ENCODE data around the gene VSIR.
A peak's percentile ranks its signal among the peaks of the same experiment; 100 is the strongest.

VSIR gene

DNA sequence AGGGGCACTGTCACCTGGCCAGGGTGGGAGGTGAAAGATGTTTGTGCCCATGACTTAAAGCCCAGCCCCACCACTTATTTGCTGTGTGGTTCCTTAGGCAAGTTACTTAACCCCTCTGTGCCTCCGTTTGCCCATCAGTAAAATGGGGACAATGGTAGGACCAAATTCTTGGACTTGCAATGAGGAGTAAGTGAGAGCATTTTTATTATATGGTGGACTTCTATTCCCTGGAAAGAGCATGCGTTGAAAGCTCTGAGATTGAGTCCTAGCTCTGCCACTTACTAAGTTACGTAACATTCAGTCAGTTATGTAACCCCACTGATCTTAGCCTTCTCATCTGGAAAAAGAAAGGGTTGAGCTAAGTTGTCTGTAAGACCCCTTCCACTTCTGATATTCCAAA is 18.8 kb downstream of the VSIR start:
- no peak overlapping the region for H3K4me3 ChIP-seq (ENCODE audit: low read depth, low read length)
- TF ChIP-seq, protein P1, sequence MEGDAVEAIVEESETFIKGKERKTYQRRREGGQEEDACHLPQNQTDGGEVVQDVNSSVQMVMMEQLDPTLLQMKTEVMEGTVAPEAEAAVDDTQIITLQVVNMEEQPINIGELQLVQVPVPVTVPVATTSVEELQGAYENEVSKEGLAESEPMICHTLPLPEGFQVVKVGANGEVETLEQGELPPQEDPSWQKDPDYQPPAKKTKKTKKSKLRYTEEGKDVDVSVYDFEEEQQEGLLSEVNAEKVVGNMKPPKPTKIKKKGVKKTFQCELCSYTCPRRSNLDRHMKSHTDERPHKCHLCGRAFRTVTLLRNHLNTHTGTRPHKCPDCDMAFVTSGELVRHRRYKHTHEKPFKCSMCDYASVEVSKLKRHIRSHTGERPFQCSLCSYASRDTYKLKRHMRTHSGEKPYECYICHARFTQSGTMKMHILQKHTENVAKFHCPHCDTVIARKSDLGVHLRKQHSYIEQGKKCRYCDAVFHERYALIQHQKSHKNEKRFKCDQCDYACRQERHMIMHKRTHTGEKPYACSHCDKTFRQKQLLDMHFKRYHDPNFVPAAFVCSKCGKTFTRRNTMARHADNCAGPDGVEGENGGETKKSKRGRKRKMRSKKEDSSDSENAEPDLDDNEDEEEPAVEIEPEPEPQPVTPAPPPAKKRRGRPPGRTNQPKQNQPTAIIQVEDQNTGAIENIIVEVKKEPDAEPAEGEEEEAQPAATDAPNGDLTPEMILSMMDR (conservative IDR thresholded peaks at IDR 0.05; ENCODE audit: low read depth, low read length), result no peak
- no peak for DNase-seq (ENCODE audit: low read depth)

DNA sequence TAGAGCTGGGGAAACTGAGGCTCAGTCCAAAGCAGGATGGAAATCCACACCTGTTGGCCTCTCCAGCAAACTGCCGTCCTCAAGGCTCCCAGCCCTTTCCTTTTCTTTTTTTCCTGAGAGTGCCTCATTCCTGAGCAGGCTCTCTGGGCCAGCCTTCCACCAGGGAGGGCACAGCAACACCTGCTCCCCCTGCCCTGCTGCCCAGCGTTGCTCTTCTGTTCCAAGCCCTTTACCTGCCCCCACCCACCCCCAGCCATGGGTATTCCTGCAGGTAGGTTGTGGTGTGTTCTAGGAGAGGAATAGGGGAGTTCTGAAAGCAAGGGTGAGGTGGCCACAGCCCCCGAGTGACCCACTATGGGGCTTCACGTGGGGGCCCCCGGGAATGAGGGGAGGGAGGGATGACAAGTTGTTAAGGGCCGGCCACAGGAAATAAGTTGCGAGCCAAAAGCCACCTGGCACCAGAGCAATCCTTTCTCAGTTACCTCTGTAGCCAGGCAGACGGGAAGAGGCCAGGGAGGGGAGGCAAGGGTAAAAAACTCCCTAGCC is 19.3 kb downstream of the VSIR start:
- TF ChIP-seq, protein P1 (conservative IDR thresholded peaks at IDR 0.05; ENCODE audit: low read depth, low read length), result no peak
- no peak overlapping the region for H3K4me3 ChIP-seq (ENCODE audit: low read depth, low read length)
- no peak for DNase-seq (ENCODE audit: low read depth)

DNA sequence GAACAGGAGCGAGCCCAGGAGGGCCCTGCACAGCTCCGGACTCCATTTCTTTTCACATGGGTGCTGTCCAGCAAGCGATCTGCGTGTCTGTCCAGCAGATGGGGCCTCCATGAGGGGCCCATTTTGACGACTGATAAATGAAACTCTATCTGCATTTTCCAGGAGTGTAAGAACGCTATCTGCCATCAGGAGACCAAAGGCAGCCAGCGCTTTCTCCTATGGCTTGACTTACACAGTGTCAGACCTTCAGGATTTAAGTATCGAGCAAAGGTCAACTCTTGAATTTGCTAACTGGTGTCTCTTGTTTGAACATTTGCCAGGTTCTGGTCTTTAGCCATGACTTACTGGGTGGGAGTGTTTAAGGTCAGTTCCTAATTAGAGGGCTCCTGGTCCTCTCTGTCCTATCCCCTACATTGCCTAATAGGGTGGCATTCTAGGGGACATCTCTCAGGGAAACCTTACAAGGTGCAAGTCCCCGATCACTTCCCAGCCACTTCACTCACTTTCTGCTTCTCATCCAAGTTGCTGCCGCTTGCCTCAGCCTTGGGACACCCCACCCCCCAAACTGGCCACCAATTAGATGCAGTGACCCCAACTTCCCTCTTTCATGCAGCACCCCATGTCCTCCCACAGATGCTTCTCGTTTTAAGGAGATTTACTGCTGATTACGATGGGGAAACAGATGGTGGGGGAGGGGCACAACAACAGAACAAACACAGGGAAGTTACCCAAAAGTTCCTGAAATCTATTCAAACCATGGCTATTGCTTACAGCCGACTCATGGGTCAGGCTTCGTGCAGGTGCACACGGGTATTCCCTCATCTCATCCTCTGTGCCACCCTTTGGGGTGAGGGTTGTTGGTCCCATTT is 20.0 kb downstream of the VSIR start:
- DNase-seq (ENCODE audit: low read depth), result no peak
- H3K4me3 ChIP-seq (ENCODE audit: low read depth, low read length), result no peak overlapping the region
- TF ChIP-seq, protein P1 (conservative IDR thresholded peaks at IDR 0.05; ENCODE audit: low read depth, low read length), result peak; percentile 2

DNA sequence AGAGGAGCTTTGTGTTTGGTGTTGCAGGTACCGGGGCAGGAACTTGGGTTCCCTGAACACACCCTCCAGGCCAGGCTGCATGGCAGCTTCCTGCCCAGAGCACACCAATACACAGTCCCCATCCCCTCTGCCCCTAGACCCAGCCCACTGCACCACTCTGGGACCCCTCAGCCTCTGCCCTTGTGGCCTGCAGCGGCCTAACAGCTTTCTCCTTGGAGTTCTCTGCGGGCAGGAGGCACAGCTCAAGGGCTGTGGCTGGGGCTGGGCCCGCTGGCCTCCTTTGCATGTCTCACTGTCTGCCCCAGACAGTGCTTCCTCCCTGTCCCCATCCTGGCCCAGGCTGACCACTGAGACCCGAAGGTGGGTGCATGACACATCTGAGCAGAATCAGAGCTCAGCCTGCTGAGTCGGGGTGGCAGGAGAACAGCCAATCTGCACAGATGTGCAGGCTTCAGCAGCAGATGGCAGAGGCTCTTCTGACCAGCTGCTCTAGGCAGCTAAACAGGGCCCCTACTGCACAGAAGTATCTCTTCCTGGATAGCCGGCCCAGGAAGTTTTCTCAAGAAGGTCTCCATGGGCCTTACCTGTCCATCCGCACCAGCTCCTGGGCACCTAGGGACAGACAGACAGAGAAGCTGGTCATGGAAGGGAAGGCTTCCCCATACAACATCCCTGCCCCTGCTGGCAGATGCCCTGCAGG is 20.8 kb downstream of the VSIR start:
- H3K4me3 ChIP-seq (ENCODE audit: low read depth, low read length), result no peak overlapping the region
- DNase-seq (ENCODE audit: low read depth), result no peak
- TF ChIP-seq, protein P1 (conservative IDR thresholded peaks at IDR 0.05; ENCODE audit: low read depth, low read length), result no peak

DNA sequence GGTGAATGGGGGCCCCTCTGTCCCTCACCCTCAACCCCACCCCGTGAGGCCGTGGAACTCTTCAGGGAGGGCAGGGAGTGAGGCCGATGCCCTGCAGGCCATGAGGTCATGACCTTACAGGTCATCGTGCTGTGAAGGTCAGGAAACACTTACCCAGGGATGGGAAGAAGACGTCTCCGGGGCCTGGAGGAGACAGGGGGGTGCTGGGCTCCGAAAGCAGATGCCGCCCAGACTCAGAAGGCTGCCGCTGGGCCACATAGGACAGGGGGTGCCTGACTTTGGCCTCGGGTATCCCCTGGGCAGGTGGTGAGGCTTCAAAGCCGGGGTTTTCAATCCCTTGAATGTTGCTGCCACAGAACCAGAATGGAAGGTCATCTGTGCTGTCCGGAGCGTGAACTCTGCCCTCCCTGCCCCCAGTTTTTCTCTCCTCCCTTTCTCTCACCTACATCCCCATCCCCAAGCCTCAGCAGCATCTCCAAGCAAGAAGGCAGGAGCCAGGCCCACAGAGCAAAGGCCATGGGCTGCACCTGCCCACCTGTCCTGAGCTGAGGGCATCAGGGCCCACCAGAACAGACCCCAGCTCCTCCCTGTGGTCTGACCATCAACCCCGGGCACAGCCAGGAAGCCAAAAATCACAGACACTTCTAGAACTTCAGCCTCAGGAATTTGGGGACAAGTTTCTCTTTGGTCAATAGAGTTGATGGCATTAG is 21.6 kb downstream of the VSIR start:
- no peak for DNase-seq (ENCODE audit: low read depth)
- H3K4me3 ChIP-seq (ENCODE audit: low read depth, low read length), result no peak overlapping the region
- TF ChIP-seq, protein P1 (conservative IDR thresholded peaks at IDR 0.05; ENCODE audit: low read depth, low read length), result no peak

DNA sequence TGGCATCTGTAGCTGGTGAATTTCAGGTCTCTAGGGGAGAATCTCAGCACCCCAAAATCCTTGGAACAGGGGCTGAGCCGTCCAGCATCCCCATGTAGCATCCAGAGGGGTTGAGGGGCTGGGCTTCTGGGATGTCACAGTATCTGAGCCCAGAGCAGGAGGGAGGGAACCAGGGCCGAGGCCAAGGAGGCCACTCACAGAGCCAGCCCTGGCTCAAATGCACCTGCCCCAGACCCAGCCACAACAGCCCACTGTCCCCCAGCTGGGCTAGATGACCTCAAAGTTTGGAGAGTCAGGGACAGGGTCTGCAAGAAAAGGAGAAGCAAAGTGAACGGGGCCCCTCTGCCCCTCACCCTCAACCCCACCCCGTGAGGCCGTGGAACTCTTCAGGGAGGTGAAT is 22.3 kb downstream of the VSIR start:
- no peak overlapping the region for H3K4me3 ChIP-seq (ENCODE audit: low read depth, low read length)
- TF ChIP-seq, protein P1 (conservative IDR thresholded peaks at IDR 0.05; ENCODE audit: low read depth, low read length), result no peak
- DNase-seq (ENCODE audit: low read depth), result no peak

Measured in choroid plexus epithelial cell (primary cell).